Nephron (organoid): ENCODE data around the gene AQP12A.
"Not testable (repeated sequence)": the region's sequence is repeated elsewhere in the genome, so short reads cannot be mapped to it uniquely, and the experiment has no call there.

Source experiments
- H3K27ac Mint-ChIP-seq, 3 experiments: 2 replicates each; pipeline ENCODE4 v1.8.0; 2020; ENCODE audit warnings: mixed read lengths in 3 of 3, mild to moderate bottlenecking in 2 of 3, moderate library complexity in 1 of 3
- H3K27me3 Mint-ChIP-seq: 2 replicates; pipeline ENCODE4 v1.8.0; 2021; ENCODE audit warnings: low read depth, mild to moderate bottlenecking, moderate library complexity, mixed read lengths
- H3K36me3 Mint-ChIP-seq: 2 replicates; pipeline ENCODE4 v1.8.0; 2020; ENCODE audit warnings: low read depth, mixed read lengths
- H3K4me1 Mint-ChIP-seq: 2 replicates; pipeline ENCODE4 v1.8.0; 2020; ENCODE audit warnings: mixed read lengths
- H3K4me3 Mint-ChIP-seq, 3 experiments: 2 replicates each; pipeline ENCODE4 v1.8.0; 2020; ENCODE audit warnings: mild to moderate bottlenecking in 3 of 3, mixed read lengths in 3 of 3, moderate library complexity in 2 of 3
- H3K9me3 Mint-ChIP-seq: 2 replicates; pipeline ENCODE4 v1.8.0; 2020; ENCODE audit warnings: mixed read lengths
- CTCF ChIP-seq, 3 experiments: fragments of 200-600 bp; sonication (generic); IDR thresholded peaks; one replicate each; pipeline ENCODE4 v1.5.0; 2021; ENCODE audit warnings: antibody characterized with exemption in 3 of 3; ENCODE audit not compliant: unreplicated experiment in 3 of 3

Gene AQP12A

GRCh38 chr2:240670402-240670801 is 21.3 kb upstream of the AQP12A start:
- peaks cover 6% of the 10 kb centered on the region for H3K9me3 Mint-ChIP-seq
- no peak overlapping the region for H3K4me3 Mint-ChIP-seq

GRCh38 chr2:240670950-240671349 is 20.7 kb upstream of the AQP12A start:
- no peak overlapping the region for H3K27ac Mint-ChIP-seq
- peaks cover 4% of the 10 kb centered on the region for H3K9me3 Mint-ChIP-seq
- no peak for TF ChIP-seq CTCF (IDR thresholded peaks at IDR 0.05; ENCODE audit: unreplicated experiment in 3 of 3)
- H3K4me3 Mint-ChIP-seq: no peak overlapping the region
- no peaks in the 10 kb centered on the region for H3K4me1 Mint-ChIP-seq
- H3K27me3 Mint-ChIP-seq: peaks cover 45% of the 10 kb centered on the region
- no peaks in the 10 kb centered on the region for H3K36me3 Mint-ChIP-seq

More at GRCh38 chr2:240670402-240670801, 21.3 kb upstream of the AQP12A start:
- Mint-ChIP-seq H3K27ac (no peak overlapping the region), H3K36me3 (no peaks in the 10 kb centered on the region), H3K4me1 (no peaks in the 10 kb centered on the region), H3K27me3 (peaks cover 47% of the 10 kb centered on the region)
- no peak for TF ChIP-seq CTCF (IDR thresholded peaks at IDR 0.05; ENCODE audit: unreplicated experiment in 3 of 3)

- peaks cover 32% of the 10 kb centered on the region for H3K27me3 Mint-ChIP-seq
- no peak overlapping the region for H3K27ac Mint-ChIP-seq
- no peak for TF ChIP-seq CTCF (IDR thresholded peaks at IDR 0.05; ENCODE audit: unreplicated experiment in 3 of 3)
- no peaks in the 10 kb centered on the region for H3K36me3 Mint-ChIP-seq
- no peaks in the 10 kb centered on the region for H3K4me1 Mint-ChIP-seq
- no peaks in the 10 kb centered on the region for H3K9me3 Mint-ChIP-seq
- H3K4me3 Mint-ChIP-seq: no peak overlapping the region
Measured at GRCh38 chr2:240672076-240672700, 19.5 kb upstream of the AQP12A start.

- Mint-ChIP-seq H3K4me1 (no peaks in the 10 kb centered on the region), H3K27me3 (peaks cover 29% of the 10 kb centered on the region)
Measured at GRCh38 chr2:240672701-240673190, 18.9 kb upstream of the AQP12A start.

GRCh38 chr2:240674461-240675184 is 17.0 kb upstream of the AQP12A start:
- peak overlapping the region in 1 of 3 experiments; percentile 51 for H3K27ac Mint-ChIP-seq
- H3K9me3 Mint-ChIP-seq, H3K36me3 Mint-ChIP-seq, H3K4me1 Mint-ChIP-seq: not testable (repeated sequence)
- H3K27me3 Mint-ChIP-seq: peaks cover 17% of the 10 kb centered on the region
- H3K4me3 Mint-ChIP-seq: peak overlapping the region in 2 of 3 experiments; percentile 40 to 43

More at GRCh38 chr2:240672701-240673190, 18.9 kb upstream of the AQP12A start:
- Mint-ChIP-seq H3K27ac (no peak overlapping the region), H3K9me3 (no peaks in the 10 kb centered on the region), H3K36me3 (no peaks in the 10 kb centered on the region), H3K4me3 (no peak overlapping the region)
- TF ChIP-seq CTCF (IDR thresholded peaks at IDR 0.05; ENCODE audit: unreplicated experiment in 3 of 3): no peak

- H3K36me3 Mint-ChIP-seq, H3K4me1 Mint-ChIP-seq, H3K9me3 Mint-ChIP-seq, H3K4me3 Mint-ChIP-seq, H3K27ac Mint-ChIP-seq: not testable (repeated sequence)
- peaks cover 16% of the 10 kb centered on the region for H3K27me3 Mint-ChIP-seq
Measured at GRCh38 chr2:240675345-240675744, 16.3 kb upstream of the AQP12A start.

- not testable (repeated sequence) for H3K4me1 Mint-ChIP-seq, H3K9me3 Mint-ChIP-seq, H3K36me3 Mint-ChIP-seq, H3K27me3 Mint-ChIP-seq, H3K4me3 Mint-ChIP-seq, H3K27ac Mint-ChIP-seq
Measured at GRCh38 chr2:240678043-240678442, 13.6 kb upstream of the AQP12A start.

- not testable (repeated sequence) for H3K27me3 Mint-ChIP-seq, H3K36me3 Mint-ChIP-seq, H3K27ac Mint-ChIP-seq, H3K4me3 Mint-ChIP-seq, H3K4me1 Mint-ChIP-seq, H3K9me3 Mint-ChIP-seq
Measured at GRCh38 chr2:240678909-240679308, 12.8 kb upstream of the AQP12A start.

GRCh38 chr2:240680185-240680584 is 11.5 kb upstream of the AQP12A start:
- H3K27me3 Mint-ChIP-seq, H3K9me3 Mint-ChIP-seq, H3K27ac Mint-ChIP-seq, H3K4me1 Mint-ChIP-seq, H3K36me3 Mint-ChIP-seq, H3K4me3 Mint-ChIP-seq: not testable (repeated sequence)

- not testable (repeated sequence) for H3K9me3 Mint-ChIP-seq, H3K4me3 Mint-ChIP-seq, H3K27me3 Mint-ChIP-seq, H3K36me3 Mint-ChIP-seq, H3K27ac Mint-ChIP-seq
- peaks cover 11% of the 10 kb centered on the region for H3K4me1 Mint-ChIP-seq
Measured at GRCh38 chr2:240682431-240683224, 9.0 kb upstream of the AQP12A start, which contains the start of gene AQP12B. Gene AQP12B, minus strand, starts transcription at chr2:240682885. Its CDS starts 48 bp downstream, at chr2:240682837.
